Upper lobe of left lung (tissue), 6 donors: ENCODE data around the gene PLCE1. TPM values are rescaled to one million over a fixed set of nuclear protein-coding genes. Genes with fewer than 3 reads are reported as not detected.

ENCODE experiments used
- ATAC-seq, 2 donors: fragments of 200-7000 bp; cut with Tn5 transposase; one replicate each; pipeline ENCODE4 v1.9.1; 2022; ENCODE audit warnings: mild to moderate bottlenecking in 2 of 2, moderate library complexity in 2 of 2; ENCODE audit not compliant: low FRiP score in 2 of 2
- DNase-seq, 2 donors: peaks; one replicate each; pipeline ENCODE4 v3.0.0-alpha.2; 2019 to 2020
- H3K27ac ChIP-seq, 4 donors: fragments of 200-600 bp; sonication (generic); one replicate each; pipeline ENCODE4 v1.5.1; 2016 to 2019
- H3K27me3 ChIP-seq, 4 donors: fragments of 200-600 bp; sonication (generic); one replicate each; pipeline ENCODE4 v1.5.1; 2017 to 2019
- H3K36me3 ChIP-seq, 4 donors: fragments of 200-600 bp; sonication (generic); one replicate each; pipeline ENCODE4 v1.5.1; 2016 to 2019
- H3K4me1 ChIP-seq, 4 donors: fragments of 200-600 bp; sonication (generic); one replicate each; pipeline ENCODE4 v1.5.1; 2018 to 2019
- H3K4me3 ChIP-seq, 4 donors: fragments of 200-600 bp; sonication (generic); one replicate each; pipeline ENCODE4 v1.5.1; 2017 to 2019; ENCODE audit warnings: mild to moderate bottlenecking in 2 of 4, moderate library complexity in 1 of 4
- H3K9me3 ChIP-seq, 4 donors: fragments of 200-600 bp; sonication (generic); one replicate each; pipeline ENCODE4 v1.5.1; 2018 to 2019
- EP300 ChIP-seq, 4 donors: sonication (generic); formaldehyde crosslinking; IDR thresholded peaks; one replicate each; pipeline ENCODE4 v1.5.1; 2017; ENCODE audit warnings: antibody characterized with exemption in 4 of 4, control low read depth in 2 of 4
- POLR2A ChIP-seq, 4 donors: fragments of 450-650 bp; IDR thresholded peaks; one replicate each; pipeline ENCODE4 v1.5.1; 2016 to 2017; ENCODE audit warnings: antibody characterized with exemption in 4 of 4, mild to moderate bottlenecking in 2 of 4
- POLR2AphosphoS5 ChIP-seq, 2 donors: sonication (generic); formaldehyde crosslinking; IDR thresholded peaks; one replicate each; pipeline ENCODE4 v1.5.1; 2017; ENCODE audit warnings: antibody characterized with exemption in 2 of 2
- WGBS, 2 donors: methylation state at CpG; one replicate each; pipeline ENCODE4 v1.1.5; 2017 to 2018; 5-methylcytosine and 5-hydroxymethylcytosine counted together
- total RNA-seq, 6 donors: library from RNA; depleted of rRNA in 4 of 6; stranded (reverse); fragments of >200 nt in 4 of 6; gene quantifications; one replicate each; pipeline versions ENCODE4 v1.1.0 to v1.2.1, GENCODE V29; 2016 to 2021
- TF ChIP-seq, protein P1 (sequence below), 6 experiments: fragments of 450-650 bp in 4 of 6; fragments of 200-600 bp in 2 of 6; sonication (generic) in 2 of 6; IDR thresholded peaks; one replicate each; pipeline ENCODE4 v1.5.1; 2016 to 2019; ENCODE audit warnings: antibody characterized with exemption in 6 of 6
- donor health status: DM: no; HTN: no; CAD: no; lungs with moderate emphysema.
- donor health status: DM: no; HTN: yes; CAD: no; lungs with severe emphysema.

Gene PLCE1
- total RNA-seq, 6 donors from 2014 or later, result 8.4 to 15.0 (median 12.3) TPM

DNA sequence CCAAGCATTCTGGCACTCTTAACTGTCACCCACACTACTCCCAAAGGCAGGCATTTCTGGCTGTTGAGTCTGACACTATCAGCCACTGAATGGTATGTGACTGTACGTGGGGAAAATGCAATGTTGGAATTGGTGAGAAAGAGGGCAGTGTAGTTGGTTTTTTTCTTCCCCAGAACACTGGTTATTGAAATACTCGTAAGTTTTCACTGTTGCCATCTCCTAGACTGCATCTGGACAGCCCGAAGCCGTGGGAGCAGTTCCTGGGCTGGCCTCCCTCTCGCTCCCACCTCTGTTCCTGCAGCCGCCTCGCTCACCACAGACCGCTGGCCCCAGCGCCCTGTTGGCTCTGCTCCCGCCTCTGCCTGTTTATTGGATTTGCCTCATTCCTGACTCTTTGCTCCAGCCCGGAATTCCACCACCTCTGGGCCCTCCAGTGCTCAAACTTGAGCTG lies 5.7 kb downstream of the PLCE1 start:
- Histone ChIP-seq H3K4me1 (peaks cover 0 to 4% (median 1%) of the 10 kb centered on the region in 4 donors), H3K27me3 (peaks cover 0 to 2% (median 0%) of the 10 kb centered on the region in 4 donors), H3K36me3 (no peaks in the 10 kb centered on the region), H3K27ac (peak overlapping the region in 3 of 4 donors; percentile 0 to 48 (median 13)), H3K4me3 (no peak overlapping the region), H3K9me3 (no peaks in the 10 kb centered on the region)
- ATAC-seq (peak in 1 of 2 donors; percentile 86), DNase-seq (peak in 1 of 2 donors; percentile 75)
- 34 to 54% methylated on average over 11 of the region's 11 CpGs for WGBS, 2 donors
- TF ChIP-seq POLR2AphosphoS5 (IDR thresholded peaks at IDR 0.05) (peak; percentile 7 to 13), EP300 (IDR thresholded peaks at IDR 0.05) (no peak), POLR2A (IDR thresholded peaks at IDR 0.05) (no peak)

DNA sequence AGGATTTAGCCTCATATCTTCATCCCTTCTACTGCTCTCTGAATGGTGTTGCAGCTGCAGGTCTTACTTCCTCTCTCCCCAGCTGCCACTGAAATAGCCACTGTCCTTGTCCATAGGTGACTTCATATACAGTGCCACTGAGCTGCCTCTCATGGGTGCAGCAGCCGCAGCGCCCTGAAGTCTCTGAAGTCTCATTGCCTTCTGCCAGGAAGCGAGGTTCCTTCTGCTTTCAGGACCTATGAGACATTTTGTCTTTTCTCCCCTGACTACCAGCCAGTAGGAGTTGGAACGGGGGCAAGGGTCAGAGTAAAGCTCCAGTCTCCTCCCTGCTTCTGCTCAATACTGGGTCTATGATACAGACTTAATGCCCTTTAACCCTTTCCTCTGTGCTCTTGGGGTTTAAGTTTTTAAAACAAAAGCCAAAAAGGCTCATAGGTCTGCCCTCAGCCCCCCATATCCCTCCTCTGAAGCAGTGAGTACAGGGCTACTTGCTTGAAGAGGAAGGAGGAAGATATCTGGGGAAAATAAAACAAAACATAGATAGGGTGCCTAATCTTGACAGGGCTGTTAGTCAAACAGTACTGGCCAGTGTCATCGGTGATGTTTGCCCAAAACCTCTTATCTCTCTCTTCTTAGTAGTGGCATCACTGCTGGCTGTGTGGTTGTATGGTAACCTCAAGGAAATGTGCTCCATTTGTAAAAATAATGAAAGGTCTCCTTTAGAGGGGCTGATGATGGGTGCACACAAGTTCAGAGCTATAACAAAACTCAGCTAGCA lies 7.1 kb downstream of the PLCE1 start:
- ATAC-seq, result no peak
- no peak for DNase-seq
- Histone ChIP-seq H3K27me3 (no peaks in the 10 kb centered on the region), H3K9me3 (no peaks in the 10 kb centered on the region), H3K4me1 (no peaks in the 10 kb centered on the region), H3K4me3 (no peak overlapping the region), H3K27ac (no peak overlapping the region), H3K36me3 (no peaks in the 10 kb centered on the region)
- WGBS, 2 donors, result 59 to 81% methylated on average over 5 of the region's 5 CpGs
- TF ChIP-seq POLR2A (IDR thresholded peaks at IDR 0.05) (no peak), EP300 (IDR thresholded peaks at IDR 0.05) (no peak), POLR2AphosphoS5 (IDR thresholded peaks at IDR 0.05) (no peak)
- TF ChIP-seq, protein P1, sequence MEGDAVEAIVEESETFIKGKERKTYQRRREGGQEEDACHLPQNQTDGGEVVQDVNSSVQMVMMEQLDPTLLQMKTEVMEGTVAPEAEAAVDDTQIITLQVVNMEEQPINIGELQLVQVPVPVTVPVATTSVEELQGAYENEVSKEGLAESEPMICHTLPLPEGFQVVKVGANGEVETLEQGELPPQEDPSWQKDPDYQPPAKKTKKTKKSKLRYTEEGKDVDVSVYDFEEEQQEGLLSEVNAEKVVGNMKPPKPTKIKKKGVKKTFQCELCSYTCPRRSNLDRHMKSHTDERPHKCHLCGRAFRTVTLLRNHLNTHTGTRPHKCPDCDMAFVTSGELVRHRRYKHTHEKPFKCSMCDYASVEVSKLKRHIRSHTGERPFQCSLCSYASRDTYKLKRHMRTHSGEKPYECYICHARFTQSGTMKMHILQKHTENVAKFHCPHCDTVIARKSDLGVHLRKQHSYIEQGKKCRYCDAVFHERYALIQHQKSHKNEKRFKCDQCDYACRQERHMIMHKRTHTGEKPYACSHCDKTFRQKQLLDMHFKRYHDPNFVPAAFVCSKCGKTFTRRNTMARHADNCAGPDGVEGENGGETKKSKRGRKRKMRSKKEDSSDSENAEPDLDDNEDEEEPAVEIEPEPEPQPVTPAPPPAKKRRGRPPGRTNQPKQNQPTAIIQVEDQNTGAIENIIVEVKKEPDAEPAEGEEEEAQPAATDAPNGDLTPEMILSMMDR (IDR thresholded peaks at IDR 0.05), result no peak

DNA sequence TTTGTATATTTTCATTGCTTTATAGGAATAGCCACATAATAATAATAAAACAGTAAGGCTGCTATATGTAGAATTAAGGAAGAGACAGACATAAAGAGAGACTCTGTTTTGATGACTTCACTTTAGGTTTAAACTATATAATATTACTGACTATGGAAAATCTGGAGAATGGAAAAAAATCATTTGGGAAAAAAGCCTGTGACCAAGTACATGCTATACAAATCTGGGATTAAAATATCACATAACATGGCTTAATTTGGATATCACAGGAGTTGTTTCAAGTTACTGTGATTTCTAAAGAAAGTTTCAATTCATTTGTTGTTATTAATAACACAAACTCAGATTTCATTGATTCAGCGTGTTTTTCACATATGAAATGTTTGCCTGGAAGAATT lies 7.7 kb downstream of the PLCE1 start:
- H3K27ac ChIP-seq, result no peak overlapping the region
- 90 to 92% methylated on average over 1 of the region's 1 CpG for WGBS, 2 donors
- no peaks in the 10 kb centered on the region for H3K27me3 ChIP-seq
- H3K4me3 ChIP-seq, result no peak overlapping the region
- ATAC-seq (no peak), DNase-seq (no peak)
- TF ChIP-seq POLR2A (IDR thresholded peaks at IDR 0.05) (no peak), POLR2AphosphoS5 (IDR thresholded peaks at IDR 0.05) (no peak), EP300 (IDR thresholded peaks at IDR 0.05) (no peak)
- TF ChIP-seq, protein P1 (IDR thresholded peaks at IDR 0.05), result no peak
- no peaks in the 10 kb centered on the region for H3K9me3 ChIP-seq
- peaks cover 0 to 1% (median 0%) of the 10 kb centered on the region in 4 donors for H3K4me1 ChIP-seq
- H3K36me3 ChIP-seq, result no peaks in the 10 kb centered on the region

DNA sequence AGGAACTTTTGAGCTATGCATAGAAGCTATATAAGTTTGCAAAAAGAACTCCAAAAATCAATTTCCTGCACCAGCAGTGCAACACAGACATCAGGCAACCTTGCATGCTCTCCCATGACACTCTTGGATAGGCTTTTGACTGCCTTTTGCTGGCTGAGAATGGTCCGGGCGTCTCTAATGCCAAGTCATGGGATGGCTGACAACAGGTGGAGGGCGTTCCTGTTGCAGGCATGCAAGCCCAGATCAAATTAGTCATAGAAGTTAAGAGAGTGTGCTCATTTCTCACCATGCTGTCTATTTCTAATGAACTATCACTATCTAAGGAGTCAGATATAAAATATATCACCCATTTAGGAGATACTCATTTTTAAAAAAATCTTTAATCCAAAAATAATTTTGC lies 8.4 kb downstream of the PLCE1 start:
- DNase-seq (no peak), ATAC-seq (no peak)
- no peak overlapping the region for H3K27ac ChIP-seq
- H3K9me3 ChIP-seq, result no peaks in the 10 kb centered on the region
- WGBS, 2 donors, result 76 to 80% methylated on average over 3 of the region's 3 CpGs
- no peaks in the 10 kb centered on the region for H3K36me3 ChIP-seq
- H3K4me3 ChIP-seq, result no peak overlapping the region
- H3K27me3 ChIP-seq, result no peaks in the 10 kb centered on the region
- H3K4me1 ChIP-seq, result peaks cover 0 to 8% (median 5%) of the 10 kb centered on the region in 4 donors
- no peak for TF ChIP-seq POLR2A (IDR thresholded peaks at IDR 0.05)
- no peak for TF ChIP-seq EP300 (IDR thresholded peaks at IDR 0.05)
- no peak for TF ChIP-seq POLR2AphosphoS5 (IDR thresholded peaks at IDR 0.05)
- TF ChIP-seq, protein P1 (IDR thresholded peaks at IDR 0.05), result no peak

DNA sequence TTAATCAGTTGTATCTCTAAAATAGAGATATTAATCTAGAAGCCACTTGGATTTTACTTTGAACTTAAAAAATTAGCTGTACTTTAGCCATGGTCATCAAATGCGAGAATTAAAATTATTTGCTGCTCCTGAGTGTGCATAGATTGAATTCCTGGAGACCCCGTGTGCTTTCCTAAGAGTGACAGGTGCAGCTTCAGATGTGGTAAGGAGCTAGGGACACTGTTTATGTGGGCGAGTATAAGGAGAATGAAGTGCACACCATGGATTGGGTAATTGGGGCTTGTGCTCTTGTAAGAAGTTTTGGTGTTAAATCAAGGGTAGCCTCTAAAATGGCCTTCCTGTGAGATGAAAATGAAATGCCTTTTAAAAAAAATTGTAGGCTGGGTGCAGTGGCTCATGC lies 9.8 kb downstream of the PLCE1 start:
- WGBS, 2 donors, result 82 to 84% methylated on average over 3 of the region's 3 CpGs
- no peaks in the 10 kb centered on the region for H3K9me3 ChIP-seq
- no peak for DNase-seq
- no peak overlapping the region for H3K27ac ChIP-seq
- TF ChIP-seq EP300 (IDR thresholded peaks at IDR 0.05), result no peak
- TF ChIP-seq, protein P1 (IDR thresholded peaks at IDR 0.05), result no peak
- TF ChIP-seq POLR2AphosphoS5 (IDR thresholded peaks at IDR 0.05), result no peak
- TF ChIP-seq POLR2A (IDR thresholded peaks at IDR 0.05), result no peak
- H3K4me1 ChIP-seq, result peaks cover 0 to 16% (median 8%) of the 10 kb centered on the region in 4 donors
- no peak for ATAC-seq
- H3K4me3 ChIP-seq, result no peak overlapping the region
- no peaks in the 10 kb centered on the region for H3K36me3 ChIP-seq
- no peaks in the 10 kb centered on the region for H3K27me3 ChIP-seq
